ENCODE measurements around the gene PPFIBP1. TPM values are rescaled to one million over a fixed set of nuclear protein-coding genes. Genes with fewer than 3 reads are reported as not detected.

Gene PPFIBP1
- total and polyA plus RNA-seq, 4 donors = 13.6 to 150 (median 63.1) TPM

GRCh38 chr12:27498761-27499160, 25.2 kb upstream of the PPFIBP1 start:
- Histone ChIP-seq H3K9ac (ENCODE audit: insufficient read depth in 1 of 2, low read length in 2 of 2) (no peak overlapping the region), H3K27me3 (ENCODE audit: control insufficient read depth in 3 of 3, insufficient read depth in 3 of 3, low read length in 2 of 3) (no peaks in the 10 kb centered on the region), H3K4me3 (no peak overlapping the region), H3K27ac (ENCODE audit: low read depth in 1 of 2, low read length in 1 of 2) (no peak overlapping the region), H3K36me3 (ENCODE audit: control insufficient read depth in 4 of 4, insufficient read depth in 4 of 4, low read length in 4 of 4) (no peaks in the 10 kb centered on the region), H3K4me1 (ENCODE audit: control insufficient read depth in 5 of 5, insufficient read depth in 5 of 5, low read length in 5 of 5) (peaks cover 0 to 3% (median 0%) of the 10 kb centered on the region in 5 donors), H3K9me3 (ENCODE audit: control insufficient read depth in 4 of 4, insufficient read depth in 3 of 4, low read length in 3 of 4) (no peaks in the 10 kb centered on the region)
- no peak for ATAC-seq (ENCODE audit: insufficient read depth, low FRiP score)
- WGBS, 2 donors = 62 to 71% methylated on average over 5 of the region's 5 CpGs
- DNase-seq = no peak
- TF ChIP-seq, protein P1, sequence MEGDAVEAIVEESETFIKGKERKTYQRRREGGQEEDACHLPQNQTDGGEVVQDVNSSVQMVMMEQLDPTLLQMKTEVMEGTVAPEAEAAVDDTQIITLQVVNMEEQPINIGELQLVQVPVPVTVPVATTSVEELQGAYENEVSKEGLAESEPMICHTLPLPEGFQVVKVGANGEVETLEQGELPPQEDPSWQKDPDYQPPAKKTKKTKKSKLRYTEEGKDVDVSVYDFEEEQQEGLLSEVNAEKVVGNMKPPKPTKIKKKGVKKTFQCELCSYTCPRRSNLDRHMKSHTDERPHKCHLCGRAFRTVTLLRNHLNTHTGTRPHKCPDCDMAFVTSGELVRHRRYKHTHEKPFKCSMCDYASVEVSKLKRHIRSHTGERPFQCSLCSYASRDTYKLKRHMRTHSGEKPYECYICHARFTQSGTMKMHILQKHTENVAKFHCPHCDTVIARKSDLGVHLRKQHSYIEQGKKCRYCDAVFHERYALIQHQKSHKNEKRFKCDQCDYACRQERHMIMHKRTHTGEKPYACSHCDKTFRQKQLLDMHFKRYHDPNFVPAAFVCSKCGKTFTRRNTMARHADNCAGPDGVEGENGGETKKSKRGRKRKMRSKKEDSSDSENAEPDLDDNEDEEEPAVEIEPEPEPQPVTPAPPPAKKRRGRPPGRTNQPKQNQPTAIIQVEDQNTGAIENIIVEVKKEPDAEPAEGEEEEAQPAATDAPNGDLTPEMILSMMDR (IDR thresholded peaks at IDR 0.05; ENCODE audit: control extremely low read depth, extremely low read depth) = no peak

GRCh38 chr12:27499377-27499776, 24.6 kb upstream of the PPFIBP1 start:
- no peak overlapping the region for H3K9ac ChIP-seq (ENCODE audit: insufficient read depth in 1 of 2, low read length in 2 of 2)
- no peaks in the 10 kb centered on the region for H3K27me3 ChIP-seq (ENCODE audit: control insufficient read depth in 3 of 3, insufficient read depth in 3 of 3, low read length in 2 of 3)
- no peak overlapping the region for H3K27ac ChIP-seq (ENCODE audit: low read depth in 1 of 2, low read length in 1 of 2)
- ATAC-seq (ENCODE audit: insufficient read depth, low FRiP score) (no peak), DNase-seq (no peak)
- TF ChIP-seq, protein P1 (IDR thresholded peaks at IDR 0.05; ENCODE audit: control extremely low read depth, extremely low read depth) = no peak
- no peaks in the 10 kb centered on the region for H3K9me3 ChIP-seq (ENCODE audit: control insufficient read depth in 4 of 4, insufficient read depth in 3 of 4, low read length in 3 of 4)
- H3K4me1 ChIP-seq (ENCODE audit: control insufficient read depth in 5 of 5, insufficient read depth in 5 of 5, low read length in 5 of 5) = peaks cover 0 to 5% (median 0%) of the 10 kb centered on the region in 5 donors
- 95 to 98% methylated on average over 3 of the region's 3 CpGs for WGBS, 2 donors
- no peaks in the 10 kb centered on the region for H3K36me3 ChIP-seq (ENCODE audit: control insufficient read depth in 4 of 4, insufficient read depth in 4 of 4, low read length in 4 of 4)
- H3K4me3 ChIP-seq = no peak overlapping the region

DNA sequence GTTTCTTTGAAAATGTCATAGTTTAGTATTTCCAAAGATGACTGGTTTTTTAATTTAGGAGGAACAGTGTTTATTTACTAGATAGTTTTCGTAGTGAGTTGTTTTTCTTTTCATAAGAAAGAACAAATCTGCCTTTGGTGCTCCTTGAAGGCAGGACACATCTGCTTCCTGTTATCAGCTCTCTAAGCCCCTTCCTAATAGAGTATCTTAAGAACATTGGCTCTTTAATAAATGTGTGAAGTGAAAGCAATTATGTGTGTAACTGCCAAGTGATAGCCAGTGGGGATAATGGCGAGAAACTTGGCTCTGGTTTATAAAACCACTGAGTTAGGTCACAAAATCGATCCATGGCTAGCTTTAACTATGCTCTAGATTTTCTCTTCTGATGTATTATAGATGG, 23.5 kb upstream of the PPFIBP1 start:
- no peaks in the 10 kb centered on the region for H3K9me3 ChIP-seq (ENCODE audit: control insufficient read depth in 4 of 4, insufficient read depth in 3 of 4, low read length in 3 of 4)
- H3K4me1 ChIP-seq (ENCODE audit: control insufficient read depth in 5 of 5, insufficient read depth in 5 of 5, low read length in 5 of 5) = peaks cover 0 to 5% (median 0%) of the 10 kb centered on the region in 5 donors
- H3K4me3 ChIP-seq = no peak overlapping the region
- ATAC-seq (ENCODE audit: insufficient read depth, low FRiP score) (no peak), DNase-seq (no peak)
- H3K36me3 ChIP-seq (ENCODE audit: control insufficient read depth in 4 of 4, insufficient read depth in 4 of 4, low read length in 4 of 4) = no peaks in the 10 kb centered on the region
- TF ChIP-seq, protein P1 (IDR thresholded peaks at IDR 0.05; ENCODE audit: control extremely low read depth, extremely low read depth) = no peak
- no peaks in the 10 kb centered on the region for H3K27me3 ChIP-seq (ENCODE audit: control insufficient read depth in 3 of 3, insufficient read depth in 3 of 3, low read length in 2 of 3)
- H3K27ac ChIP-seq (ENCODE audit: low read depth in 1 of 2, low read length in 1 of 2) = no peak overlapping the region
- no peak overlapping the region for H3K9ac ChIP-seq (ENCODE audit: insufficient read depth in 1 of 2, low read length in 2 of 2)
- WGBS, 2 donors = 60 to 72% methylated on average over 3 of the region's 3 CpGs

DNA sequence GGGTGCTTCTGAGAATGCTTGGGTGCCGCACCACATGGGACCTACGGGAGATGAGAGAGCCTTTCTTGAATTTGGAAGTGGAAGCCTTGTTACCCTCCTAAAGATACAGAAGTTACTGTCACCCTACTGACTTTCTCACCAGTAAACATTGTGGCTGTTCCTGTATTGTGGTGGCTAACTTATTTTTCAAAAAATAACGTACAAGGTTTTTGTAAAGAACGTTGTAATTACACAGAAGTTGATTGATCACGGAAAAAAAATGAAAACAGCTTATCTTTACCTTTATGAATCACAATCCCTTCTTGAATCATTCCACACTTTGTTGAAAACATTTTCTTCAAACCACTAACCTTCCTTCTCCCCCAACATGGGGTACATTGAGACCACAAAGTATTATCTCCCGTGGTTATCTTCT, 22.0 kb upstream of the PPFIBP1 start:
- TF ChIP-seq, protein P1 (IDR thresholded peaks at IDR 0.05; ENCODE audit: control extremely low read depth, extremely low read depth) = no peak
- no peaks in the 10 kb centered on the region for H3K36me3 ChIP-seq (ENCODE audit: control insufficient read depth in 4 of 4, insufficient read depth in 4 of 4, low read length in 4 of 4)
- no peak overlapping the region for H3K4me3 ChIP-seq
- no peak for ATAC-seq (ENCODE audit: insufficient read depth, low FRiP score)
- no peak overlapping the region for H3K9ac ChIP-seq (ENCODE audit: insufficient read depth in 1 of 2, low read length in 2 of 2)
- no peaks in the 10 kb centered on the region for H3K9me3 ChIP-seq (ENCODE audit: control insufficient read depth in 4 of 4, insufficient read depth in 3 of 4, low read length in 3 of 4)
- H3K27me3 ChIP-seq (ENCODE audit: control insufficient read depth in 3 of 3, insufficient read depth in 3 of 3, low read length in 2 of 3) = no peaks in the 10 kb centered on the region
- DNase-seq = no peak
- peaks cover 0 to 5% (median 0%) of the 10 kb centered on the region in 5 donors for H3K4me1 ChIP-seq (ENCODE audit: control insufficient read depth in 5 of 5, insufficient read depth in 5 of 5, low read length in 5 of 5)
- 88 to 90% methylated on average over 6 of the region's 6 CpGs for WGBS, 2 donors
- no peak overlapping the region for H3K27ac ChIP-seq (ENCODE audit: low read depth in 1 of 2, low read length in 1 of 2)

All from lung (tissue), 12 donors.